GM12878 (cell line): ENCODE data around the gene PRKCZ. TPM values are rescaled to one million over a fixed set of nuclear protein-coding genes. Genes with fewer than 3 reads are reported as not detected.

ENCODE experiments used
- ATAC-seq: fragments of 200-7000 bp; cut with Tn5 transposase; 3 replicates; pipeline ENCODE4 v1.9.1; 2020; ENCODE audit warnings: mild to moderate bottlenecking, moderate library complexity
- BruUV-seq: library from RNA; stranded (reverse); fragments of 400-500 nt; replicated peaks from 2 replicates; lab custom pipeline; 2021; lab: Mats Ljungman, UMichigan
- CTCF ChIA-PET: fragments of 300-600 bp; sonication (Branson Sonifier 250); formaldehyde crosslinking; extraction: SDS; loops from one replicate; lab custom pipeline; 2021; ENCODE audit warnings: inconsistent platforms; lab: Yijun Ruan, JAX
- POLR2A ChIA-PET: fragments of 350-600 bp; formaldehyde crosslinking; extraction: SDS; loops from one replicate; lab custom pipeline; 2021; ENCODE audit warnings: inconsistent platforms; lab: Charles Lee
- RAD21 ChIA-PET: fragments of 300-600 bp; sonication (Branson Sonifier 250); formaldehyde crosslinking; loops from one replicate; lab custom pipeline; 2023; ENCODE audit warnings: antibody characterized with exemption; ENCODE audit not compliant: unreplicated experiment; lab: Charles Lee
- SMC1A ChIA-PET: fragments of 300-600 bp; sonication (Branson Sonifier 250); formaldehyde crosslinking; loops from one replicate; lab custom pipeline; 2023; ENCODE audit not compliant: unreplicated experiment, uncharacterized antibody; lab: Charles Lee
- DNase-seq: peaks from one replicate; pipeline ENCODE4 v3.0.0-alpha.2; 2011; ENCODE audit warnings: low read depth, low spot score
- FAIRE-seq: peaks from 3 replicates; lab custom pipeline; 2011; peaks lifted over from hg19 to GRCh38; lab: Jason Lieb, UNC
- H2AFZ ChIP-seq: 2 replicates; pipeline ENCODE4 v1.6.0; 2011; ENCODE audit warnings: low read depth, low read length, control low read depth; ENCODE audit not compliant: control insufficient read depth
- H3K27ac ChIP-seq: 2 replicates; pipeline ENCODE4 v1.5.1; 2011; ENCODE audit warnings: control low read depth; ENCODE audit not compliant: control insufficient read depth, insufficient read depth
- H3K27me3 ChIP-seq, 2 experiments: replicated peaks in 1 of 2; 2 replicates each; pipeline versions ENCODE4 v1.6.0 to v1.6.1; 2011; ENCODE audit warnings: low read length in 1 of 2; ENCODE audit not compliant: control insufficient read depth in 2 of 2, insufficient read depth in 2 of 2
- H3K36me3 ChIP-seq, 2 experiments: 2 replicates each; pipeline ENCODE4 v1.5.1; 2011; ENCODE audit warnings: low read length in 1 of 2; ENCODE audit not compliant: control insufficient read depth in 2 of 2, insufficient read depth in 2 of 2
- H3K4me1 ChIP-seq: 2 replicates; pipeline ENCODE4 v1.6.1; 2011; ENCODE audit warnings: mild to moderate bottlenecking, low read length, moderate library complexity, mixed read lengths; ENCODE audit not compliant: control insufficient read depth, insufficient read depth
- H3K4me2 ChIP-seq: 2 replicates; pipeline ENCODE4 v1.6.0; 2011; ENCODE audit warnings: control low read depth; ENCODE audit not compliant: control insufficient read depth, insufficient read depth
- H3K4me3 ChIP-seq: fragments of 200-600 bp; sonication (generic); 2 replicates; pipeline ENCODE4 v1.5.1; 2016
- H3K79me2 ChIP-seq: 2 replicates; pipeline ENCODE4 v1.6.0; 2011; ENCODE audit warnings: low read length; ENCODE audit not compliant: control insufficient read depth, insufficient read depth
- H3K9ac ChIP-seq: 2 replicates; pipeline ENCODE4 v1.8.0; 2011; ENCODE audit warnings: low read length, control low read depth, mixed read lengths; ENCODE audit not compliant: control insufficient read depth, insufficient read depth
- H3K9me3 ChIP-seq: replicated peaks from 3 replicates; pipeline ENCODE4 v1.5.1; 2011; ENCODE audit warnings: mild to moderate bottlenecking, low read length; ENCODE audit not compliant: control insufficient read depth, insufficient read depth
- H4K20me1 ChIP-seq: 2 replicates; pipeline ENCODE4 v1.6.0; 2011; ENCODE audit not compliant: control insufficient read depth, insufficient read depth
- CHD4 ChIP-seq: fragments of 200-600 bp; sonication (generic); IDR thresholded peaks from 2 replicates; pipeline ENCODE4 v1.6.1; 2016; ENCODE audit warnings: mild to moderate bottlenecking
- MYB ChIP-seq: fragments of 150-350 bp; IDR thresholded peaks from 2 replicates; pipeline ENCODE4 v1.6.1; 2014; ENCODE audit warnings: mild to moderate bottlenecking, low read depth, low read length, borderline replicate concordance
- NFXL1 ChIP-seq: fragments of 450-650 bp; IDR thresholded peaks from 2 replicates; pipeline ENCODE4 v1.6.1; 2017; ENCODE audit warnings: antibody characterized with exemption, mild to moderate bottlenecking, borderline replicate concordance
- NRF1 ChIP-seq: conservative IDR thresholded peaks from 2 replicates; pipeline ENCODE4 v1.6.1; 2011; ENCODE audit warnings: mild to moderate bottlenecking, low read depth, low read length, improper control_type of control experiment
- SMARCA5 ChIP-seq: fragments of 450-650 bp; IDR thresholded peaks from 2 replicates; pipeline ENCODE4 v1.6.1; 2017; ENCODE audit warnings: mild to moderate bottlenecking
- SUZ12 ChIP-seq: fragments of 200-600 bp; sonication (generic); IDR thresholded peaks from one replicate; pipeline ENCODE4 v1.6.1; 2018; ENCODE audit warnings: antibody characterized with exemption, mild to moderate bottlenecking; ENCODE audit not compliant: unreplicated experiment
- TARDBP ChIP-seq: IDR thresholded peaks from 2 replicates; pipeline ENCODE4 v1.6.1; 2016; ENCODE audit warnings: borderline replicate concordance
- YY1 ChIP-seq: IDR thresholded peaks from 2 replicates; pipeline ENCODE4 v1.6.1; 2011; ENCODE audit warnings: low read depth, mild to moderate bottlenecking, low read length
- WGBS: methylation state at CpG from one replicate; pipeline ENCODE4 v1.1.6; 2016; ENCODE audit warnings: low lambda C conversion rate; ENCODE audit not compliant: insufficient replicate concordance, insufficient coverage; ENCODE audit errors: missing lambda C conversion rate; 5-methylcytosine and 5-hydroxymethylcytosine counted together
- in situ Hi-C: fragments of 300-500 bp; cut with MboI; formaldehyde crosslinking; loops from 9 replicates; pipeline ENCODE4 v1.14.3; 2018; ENCODE audit warnings: mixed read lengths
- intact Hi-C: fragments of 100-400 bp; cut with micrococcal nuclease; formaldehyde crosslinking; loops from one replicate; pipeline ENCODE4 v1.14.2; 2022; ENCODE audit not compliant: unreplicated experiment
- polyA plus RNA-seq, 11 experiments: library from polyadenylated mRNA; depleted of rRNA in 4 of 11; unstranded in 6 of 11; stranded (reverse) in 5 of 11; fragments of >200 nt; fragmentation: Nextera tagmentation in 4 of 11; fragmentation: Illumina TruSeq in 1 of 11; extraction: Ambion mirVana in 4 of 11; extraction: Trizol in 1 of 11; gene quantifications; 1 replicate in 1 of 11; 2 replicates in 10 of 11; pipeline versions ENCODE4 v1.2.1 to v1.2.3, GENCODE V29; 2011 to 2016; ENCODE audit warnings: inconsistent platforms in 2 of 11, missing spikeins in 2 of 11, low read depth in 1 of 11
- total RNA-seq, 4 experiments: library from RNA; depleted of rRNA in 3 of 4; stranded (reverse); fragments of >200 nt in 3 of 4; fragmentation: Illumina TruSeq in 1 of 4; extraction: Trizol in 1 of 4; gene quantifications; 2 replicates each; pipeline versions ENCODE4 v1.2.1 to v1.2.3, GENCODE V29; 2013 to 2021
- TF ChIP-seq, protein P1 (sequence below): fragments of 150-350 bp; IDR thresholded peaks from 2 replicates; pipeline ENCODE4 v1.6.1; 2014; ENCODE audit warnings: mild to moderate bottlenecking, low read depth, low read length
- TF ChIP-seq, protein P2 (sequence below): fragments of 450-650 bp; IDR thresholded peaks from 2 replicates; pipeline ENCODE4 v1.6.1; 2018; ENCODE audit warnings: mild to moderate bottlenecking, low read depth, moderate library complexity; ENCODE audit not compliant: partially characterized antibody

PRKCZ gene
- total and polyA plus RNA-seq, 10 of the 15 experiments (the other 5 are each of a cell fraction or from before 2014, with no cell fraction given), result 0.05 to 1.9 (median 0.64) TPM; not detected in 1

DNA sequence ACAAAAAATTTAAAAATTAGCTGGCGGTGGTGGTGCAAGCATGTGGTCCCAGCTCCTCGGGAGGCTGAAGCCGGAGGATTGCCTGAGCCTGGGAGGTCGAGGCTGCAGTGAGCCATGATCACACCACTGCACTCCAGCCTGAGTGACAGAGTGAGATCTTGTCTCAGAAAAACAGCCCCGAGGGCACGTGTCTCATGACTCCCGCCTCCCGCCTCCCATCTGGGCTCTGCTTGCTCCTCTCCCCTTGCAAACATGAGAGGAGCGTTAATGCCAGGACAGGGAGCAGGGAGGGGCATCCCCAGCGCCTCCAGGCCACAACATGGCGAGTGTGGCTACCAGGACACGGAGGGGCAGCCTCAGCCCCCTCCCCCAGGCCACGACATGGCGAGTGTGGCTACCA is 116.0 kb downstream of the PRKCZ start:
- intact Hi-C loops (no loop called here), in situ Hi-C loops (no loop called here)
- SMC1A ChIA-PET, result no interaction called here
- no peaks in the 10 kb centered on the region for H3K79me2 ChIP-seq
- CTCF ChIA-PET, result interaction anchor here (1.2 kb wide), 1 partner anchor 8 kb away, joined by 3 read pairs; no protein-coding TSS in a partner anchor
- FAIRE-seq, result no peak
- no peak overlapping the region for H3K27ac ChIP-seq
- H3K4me2 ChIP-seq, result no peak overlapping the region
- WGBS, result 55% methylated on average over 14 of the region's 14 CpGs
- RAD21 ChIA-PET, result no interaction called here
- POLR2A ChIA-PET, result no interaction called here
- TF ChIP-seq, protein P1, sequence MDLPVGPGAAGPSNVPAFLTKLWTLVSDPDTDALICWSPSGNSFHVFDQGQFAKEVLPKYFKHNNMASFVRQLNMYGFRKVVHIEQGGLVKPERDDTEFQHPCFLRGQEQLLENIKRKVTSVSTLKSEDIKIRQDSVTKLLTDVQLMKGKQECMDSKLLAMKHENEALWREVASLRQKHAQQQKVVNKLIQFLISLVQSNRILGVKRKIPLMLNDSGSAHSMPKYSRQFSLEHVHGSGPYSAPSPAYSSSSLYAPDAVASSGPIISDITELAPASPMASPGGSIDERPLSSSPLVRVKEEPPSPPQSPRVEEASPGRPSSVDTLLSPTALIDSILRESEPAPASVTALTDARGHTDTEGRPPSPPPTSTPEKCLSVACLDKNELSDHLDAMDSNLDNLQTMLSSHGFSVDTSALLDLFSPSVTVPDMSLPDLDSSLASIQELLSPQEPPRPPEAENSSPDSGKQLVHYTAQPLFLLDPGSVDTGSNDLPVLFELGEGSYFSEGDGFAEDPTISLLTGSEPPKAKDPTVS, result no peak
- TF ChIP-seq SUZ12 (no peak), CHD4 (no peak), YY1 (no peak), NRF1 (no peak), MYB (no peak), SMARCA5 (no peak), NFXL1 (no peak), TARDBP (no peak)
- TF ChIP-seq, protein P2, sequence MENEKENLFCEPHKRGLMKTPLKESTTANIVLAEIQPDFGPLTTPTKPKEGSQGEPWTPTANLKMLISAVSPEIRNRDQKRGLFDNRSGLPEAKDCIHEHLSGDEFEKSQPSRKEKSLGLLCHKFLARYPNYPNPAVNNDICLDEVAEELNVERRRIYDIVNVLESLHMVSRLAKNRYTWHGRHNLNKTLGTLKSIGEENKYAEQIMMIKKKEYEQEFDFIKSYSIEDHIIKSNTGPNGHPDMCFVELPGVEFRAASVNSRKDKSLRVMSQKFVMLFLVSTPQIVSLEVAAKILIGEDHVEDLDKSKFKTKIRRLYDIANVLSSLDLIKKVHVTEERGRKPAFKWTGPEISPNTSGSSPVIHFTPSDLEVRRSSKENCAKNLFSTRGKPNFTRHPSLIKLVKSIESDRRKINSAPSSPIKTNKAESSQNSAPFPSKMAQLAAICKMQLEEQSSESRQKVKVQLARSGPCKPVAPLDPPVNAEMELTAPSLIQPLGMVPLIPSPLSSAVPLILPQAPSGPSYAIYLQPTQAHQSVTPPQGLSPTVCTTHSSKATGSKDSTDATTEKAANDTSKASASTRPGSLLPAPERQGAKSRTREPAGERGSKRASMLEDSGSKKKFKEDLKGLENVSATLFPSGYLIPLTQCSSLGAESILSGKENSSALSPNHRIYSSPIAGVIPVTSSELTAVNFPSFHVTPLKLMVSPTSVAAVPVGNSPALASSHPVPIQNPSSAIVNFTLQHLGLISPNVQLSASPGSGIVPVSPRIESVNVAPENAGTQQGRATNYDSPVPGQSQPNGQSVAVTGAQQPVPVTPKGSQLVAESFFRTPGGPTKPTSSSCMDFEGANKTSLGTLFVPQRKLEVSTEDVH, result no peak
- no peaks in the 10 kb centered on the region for H3K27me3 ChIP-seq
- no peak overlapping the region for H3K4me3 ChIP-seq
- no peak for ATAC-seq
- no TSS peak for BruUV-seq
- DNase-seq, result no peak
- H3K36me3 ChIP-seq, result no peaks in the 10 kb centered on the region; a peak in 1 of 4 replicates
- no peaks in the 10 kb centered on the region for H4K20me1 ChIP-seq
- no peaks in the 10 kb centered on the region; the same call in 1 of the 3 replicates for H3K9me3 ChIP-seq
- H2AFZ ChIP-seq, result no peak overlapping the region
- no peaks in the 10 kb centered on the region for H3K4me1 ChIP-seq
- no peak overlapping the region for H3K9ac ChIP-seq
